C4-2B (cell line): Measurements from ENCODE around the gene PRSS53.

ENCODE experiments used
- H3K27ac ChIP-seq: fragments of 450-650 bp; 2 replicates; pipeline ENCODE4 v1.5.1; 2017
- CTCF ChIP-seq: fragments of 450-650 bp; conservative IDR thresholded peaks from 2 replicates; pipeline ENCODE4 v1.5.1; 2017; ENCODE audit warnings: mild to moderate bottlenecking
- ZFX ChIP-seq: fragments of 450-650 bp; IDR thresholded peaks from 2 replicates; pipeline ENCODE4 v1.6.1; 2017

Gene PRSS53

GRCh38 chr16:31094424-31095120 is 5.8 kb upstream of the PRSS53 start, which contains the start of gene VKORC1:
VKORC1 (minus strand) TSS chr16:31094797; CDS start chr16:31094729, 68 bp downstream.
- H3K27ac ChIP-seq = peak within 1 kb of the TSS; percentile 84
- TF ChIP-seq ZFX = no peak
- TF ChIP-seq CTCF = no peak

GRCh38 chr16:31094088-31094423 is 5.3 kb upstream of the PRSS53 start:
- TF ChIP-seq CTCF (no peak), ZFX (no peak)
- peak overlapping the region; percentile 84 for H3K27ac ChIP-seq

- H3K27ac ChIP-seq = peak overlapping the region; percentile 84
- TF ChIP-seq CTCF = no peak
- no peak for TF ChIP-seq ZFX
These were observed 4.5 kb upstream of the PRSS53 start for GRCh38 chr16:31093132-31093703.

- TF ChIP-seq ZFX (no peak), CTCF (no peak)
- H3K27ac ChIP-seq = no peak overlapping the region; the same call in 1 of the 2 replicates
These were observed 3.6 kb upstream of the PRSS53 start for GRCh38 chr16:31092330-31092729.

GRCh38 chr16:31090540-31090939 is 1.8 kb upstream of the PRSS53 start:
- no peak overlapping the region for H3K27ac ChIP-seq
- no peak for TF ChIP-seq ZFX
- TF ChIP-seq CTCF = no peak

- TF ChIP-seq ZFX = no peak
- no peak for TF ChIP-seq CTCF
- H3K27ac ChIP-seq = no peak overlapping the region
These were observed 456 bp upstream of the PRSS53 start for GRCh38 chr16:31089199-31089598.

- no peak for TF ChIP-seq ZFX
- no peak for TF ChIP-seq CTCF
These were observed 772 bp downstream of the PRSS53 start for GRCh38 chr16:31087971-31088370.

More at GRCh38 chr16:31087971-31088370, 772 bp downstream of the PRSS53 start:
- H3K27ac ChIP-seq = no peak overlapping the region
